Activated gamma-delta T cell (primary cell): ENCODE data around the gene TULP4.
A peak's percentile ranks its signal among the peaks of the same experiment; 100 is the strongest.
"Not testable (repeated sequence)": the region's sequence is repeated elsewhere in the genome, so short reads cannot be mapped to it uniquely, and the experiment has no call there.

Experiments used
- DNase-seq: peaks from one replicate; lab custom pipeline; 2025; lab: John Stamatoyannopoulos, UW

The TULP4 gene

GRCh38 chr6:158529629-158530028, 217.4 kb downstream of the TULP4 start:
- no peak for DNase-seq

- DNase-seq = no peak
These were observed 219.3 kb downstream of the TULP4 start for GRCh38 chr6:158531566-158531965.

DNA sequence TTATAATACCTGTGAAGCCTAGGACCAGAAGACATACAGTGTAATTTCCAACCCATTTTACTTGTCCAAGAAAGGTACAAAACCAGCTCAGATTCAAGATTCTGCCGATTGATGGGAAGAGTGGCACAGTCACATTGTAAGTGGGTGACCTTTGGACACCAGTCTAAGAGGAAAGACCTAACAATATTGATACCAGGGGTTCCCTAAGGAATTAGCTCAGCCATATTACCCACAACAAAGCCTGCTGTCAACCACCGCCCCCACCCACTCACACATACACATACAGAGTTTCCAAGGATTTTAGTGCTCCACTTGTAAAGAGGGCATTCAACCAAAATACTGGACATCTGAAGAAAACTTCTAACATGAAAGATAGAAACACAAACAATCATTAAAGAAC, 219.7 kb downstream of the TULP4 start:
- no peak for DNase-seq

- DNase-seq = peak; percentile 46
These were observed 224.0 kb downstream of the TULP4 start for GRCh38 chr6:158536084-158536890.

- DNase-seq = no peak
These were observed 224.9 kb downstream of the TULP4 start for GRCh38 chr6:158536891-158537798.

DNA sequence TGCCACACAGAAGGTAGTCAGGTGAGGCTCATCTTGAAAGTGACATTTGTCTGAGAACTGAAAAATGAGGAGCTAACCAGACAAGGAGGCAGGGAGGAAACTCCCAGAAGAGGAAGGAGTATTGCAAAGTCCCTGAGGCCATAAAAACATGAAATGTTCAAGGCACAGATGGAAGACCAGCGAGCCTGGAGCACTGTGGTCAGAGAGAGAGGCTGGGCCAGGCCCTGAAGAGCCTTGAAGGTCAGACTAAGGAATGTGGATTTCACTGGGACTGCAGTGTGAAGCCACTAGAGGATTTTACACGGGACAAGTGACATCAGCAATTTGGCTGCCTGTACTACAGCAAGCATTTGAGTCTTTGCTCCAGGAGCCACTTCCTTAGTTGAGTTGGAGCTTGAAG, 226.5 kb downstream of the TULP4 start:
- no peak for DNase-seq

DNA sequence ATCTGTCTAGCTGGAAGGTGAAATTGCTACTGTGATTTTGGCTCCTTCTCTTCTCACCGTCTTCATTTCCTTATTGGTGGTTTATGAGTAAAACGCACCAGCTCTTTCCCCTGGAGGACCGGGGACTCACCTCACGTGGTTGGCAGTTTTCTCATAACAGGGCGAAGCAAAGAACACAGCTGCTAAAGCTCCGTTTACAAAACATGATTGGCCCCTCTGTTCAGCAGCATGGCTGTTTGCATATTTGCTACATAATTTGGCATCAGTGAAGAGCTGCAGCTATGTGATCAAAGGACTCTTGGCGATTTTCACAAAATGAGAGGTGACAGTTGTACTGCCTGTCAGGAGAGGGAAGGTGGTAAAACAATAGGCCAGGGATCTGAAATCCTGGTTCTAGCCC, 227.1 kb downstream of the TULP4 start:
- DNase-seq = no peak

DNA sequence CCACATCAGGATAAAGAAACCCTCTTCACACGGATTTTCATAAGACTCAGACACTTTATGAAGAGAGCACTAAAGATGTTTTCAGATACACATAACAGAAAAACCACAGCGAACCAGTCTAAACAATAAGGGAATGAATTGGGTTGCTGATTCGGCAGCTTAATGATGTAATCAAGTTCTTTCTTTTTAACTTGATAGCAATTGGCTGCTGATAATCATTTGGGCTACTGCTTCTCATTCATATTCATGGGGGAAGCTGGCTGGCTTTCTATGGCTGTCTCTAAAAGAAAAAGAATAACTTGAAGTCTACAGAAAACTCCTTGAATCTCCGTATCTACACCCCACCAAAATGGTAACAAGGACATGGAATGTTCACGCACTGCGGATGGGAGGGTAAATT, 227.6 kb downstream of the TULP4 start:
- no peak for DNase-seq

DNA sequence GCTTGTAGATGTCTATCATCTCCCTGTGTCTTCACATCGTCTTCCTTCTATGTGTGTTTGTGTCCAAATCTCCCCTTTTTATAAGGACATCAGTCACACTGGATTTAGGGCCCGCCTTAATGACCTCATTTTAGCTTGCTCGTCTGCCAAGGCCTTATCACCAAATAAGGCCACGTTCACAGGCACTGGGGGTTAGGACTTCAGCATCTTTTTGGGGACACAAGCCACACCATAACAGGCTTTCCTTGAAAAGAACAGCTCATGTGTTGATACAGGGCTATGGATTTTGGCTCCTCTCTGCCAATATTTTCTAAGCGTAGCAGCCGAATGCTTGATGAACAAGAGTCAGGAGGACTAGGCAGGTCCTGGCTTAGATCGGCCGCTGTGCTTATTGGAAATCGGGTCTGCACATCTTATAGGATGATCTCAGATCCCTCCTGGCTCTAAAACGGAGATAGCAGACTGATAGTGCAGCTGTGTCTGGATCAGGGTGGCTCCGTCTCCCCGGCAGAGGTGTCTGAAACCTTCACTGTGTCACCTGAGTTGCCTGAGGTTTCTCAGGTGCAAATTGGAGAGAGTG, 231.4 kb downstream of the TULP4 start:
- no peak for DNase-seq

GRCh38 chr6:158544428-158544827, 232.2 kb downstream of the TULP4 start:
- DNase-seq = no peak

GRCh38 chr6:158545043-158545966, 233.0 kb downstream of the TULP4 start:
- DNase-seq = no peak

GRCh38 chr6:158548418-158549161, 236.3 kb downstream of the TULP4 start:
- DNase-seq = no peak

GRCh38 chr6:158552055-158552795, 240.0 kb downstream of the TULP4 start:
- no peak for DNase-seq

DNA sequence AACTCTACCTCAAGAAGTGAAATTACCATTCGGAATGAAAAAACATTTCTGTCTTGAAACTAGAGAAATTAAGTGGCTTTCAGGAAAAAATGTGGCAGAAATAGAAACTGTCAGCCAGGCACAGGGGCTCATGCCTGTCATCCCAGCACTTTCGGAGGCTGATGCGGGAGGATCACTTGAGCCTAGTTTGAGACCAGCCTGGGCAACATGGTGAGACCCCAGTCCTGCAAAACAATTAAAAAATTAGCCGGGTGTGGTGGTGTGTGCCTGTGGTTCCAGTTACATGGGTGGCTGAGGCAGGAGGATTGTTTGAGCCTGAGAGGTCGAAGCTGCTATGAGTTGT, 240.5 kb downstream of the TULP4 start:
- no peak for DNase-seq

DNA sequence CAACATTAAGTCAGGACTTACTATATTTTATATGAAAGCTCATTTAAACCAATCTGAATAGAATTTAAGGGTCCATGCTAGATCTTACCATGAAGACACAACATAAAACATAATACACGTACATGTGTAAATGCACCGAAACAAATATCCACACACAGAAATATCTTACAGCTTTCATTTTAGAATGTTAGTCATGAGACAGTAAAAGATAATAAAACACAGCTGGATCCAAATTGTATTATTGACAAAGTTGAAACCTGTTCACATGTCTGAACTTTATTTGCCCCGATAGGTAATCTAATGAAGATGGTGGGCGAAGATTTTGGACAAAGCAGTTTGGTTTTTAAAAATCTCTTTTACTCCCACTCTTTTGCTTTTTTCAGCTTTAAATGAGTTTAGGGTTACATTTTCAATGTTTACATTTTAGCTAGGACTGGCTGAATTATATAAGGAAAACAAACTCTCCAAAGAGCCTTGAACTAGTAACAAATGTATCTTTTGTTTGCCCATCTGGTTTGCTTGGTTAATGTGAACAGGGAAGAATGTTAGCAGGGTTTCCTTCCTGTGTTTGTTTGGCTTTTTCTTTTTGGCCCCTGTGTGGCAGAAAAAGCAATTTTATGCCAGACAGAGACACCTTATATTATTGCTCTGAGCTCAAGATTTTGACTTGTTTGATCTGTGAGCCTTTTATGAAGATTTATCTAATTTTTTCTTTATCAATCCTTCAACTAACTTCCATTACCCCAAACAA, 242.5 kb downstream of the TULP4 start:
- DNase-seq = no peak

DNA sequence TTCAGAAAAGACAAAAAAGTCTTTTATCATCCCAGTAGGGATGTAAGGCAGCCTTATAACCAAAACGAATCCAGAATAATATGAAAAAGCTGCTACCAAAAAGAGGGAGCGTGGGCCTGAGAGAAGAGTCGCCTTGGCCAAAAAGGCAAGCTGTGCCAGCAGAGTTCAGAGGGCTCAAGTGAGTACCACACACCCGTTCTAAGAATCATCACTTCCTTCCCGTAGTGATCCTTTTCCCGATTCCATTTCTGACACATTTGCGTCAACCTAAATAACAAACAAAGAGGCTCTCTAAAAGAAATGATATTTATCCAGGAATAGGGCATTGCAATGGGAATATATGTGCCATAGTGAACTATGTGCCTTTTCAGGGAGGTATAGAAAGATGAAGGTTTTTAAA, 243.8 kb downstream of the TULP4 start:
- DNase-seq = no peak

DNA sequence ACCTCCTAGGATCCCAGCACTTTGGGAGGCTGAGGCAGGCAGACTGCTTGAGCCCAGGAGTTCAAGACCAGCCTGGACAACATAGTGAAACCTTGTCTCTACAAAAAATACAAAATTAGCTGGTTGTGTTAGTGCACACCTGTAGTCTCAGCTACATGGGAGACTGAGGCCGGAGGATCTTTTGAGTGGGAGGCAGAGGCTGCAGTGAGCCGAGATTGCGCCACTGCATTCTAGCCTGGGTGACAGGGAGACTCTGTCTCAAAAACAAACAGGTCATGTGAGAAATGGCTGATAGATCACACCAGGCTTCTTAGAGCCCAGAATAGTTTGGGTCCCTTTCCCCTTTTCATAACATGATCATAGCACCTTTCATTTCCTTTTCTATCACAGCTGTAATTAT, 244.8 kb downstream of the TULP4 start:
- DNase-seq = not testable (repeated sequence)

DNA sequence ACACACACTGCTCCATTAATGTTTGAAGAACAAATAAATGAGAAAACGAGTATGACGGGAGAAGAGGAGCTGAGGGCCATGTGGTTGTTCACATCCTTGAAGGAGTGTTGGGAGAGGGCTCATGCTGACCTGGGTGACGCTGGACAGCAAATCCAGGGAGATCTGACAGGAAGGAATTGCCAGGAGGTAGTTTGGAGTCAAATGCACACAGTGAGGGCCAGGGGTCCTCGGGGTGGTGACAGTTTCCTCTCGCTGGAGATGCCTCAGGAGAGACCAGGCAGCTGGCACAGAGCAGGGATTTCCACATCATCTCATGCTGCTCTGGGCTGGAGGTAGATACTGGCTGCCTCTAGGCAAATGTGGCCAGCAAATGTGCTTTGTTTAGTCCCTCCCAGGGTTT, 245.7 kb downstream of the TULP4 start:
- DNase-seq = no peak
